ENCODE data around the gene ACY1.
A peak's percentile ranks its signal among the peaks of the same experiment; 100 is the strongest.

The ACY1 gene

GRCh38 chr3:51963951-51964451 lies 19.3 kb upstream of the ACY1 start:
- no peak for DNase-seq (ENCODE audit: low spot score)

- no peak for DNase-seq (ENCODE audit: low spot score)
These were observed 18.8 kb upstream of the ACY1 start for GRCh38 chr3:51964521-51964920.

- no peak for DNase-seq (ENCODE audit: low spot score)
These were observed 17.3 kb upstream of the ACY1 start for GRCh38 chr3:51966016-51966415.

GRCh38 chr3:51966486-51966885 lies 16.8 kb upstream of the ACY1 start:
- DNase-seq (ENCODE audit: low spot score), result no peak

GRCh38 chr3:51966922-51967383 lies 16.4 kb upstream of the ACY1 start:
- DNase-seq (ENCODE audit: low spot score), result peak; percentile 22

- DNase-seq (ENCODE audit: low spot score), result peak; percentile 93
These were observed 15.8 kb upstream of the ACY1 start, which contains the start of gene PCBP4 for GRCh38 chr3:51967384-51968169. PCBP4 (minus strand) TSS chr3:51967454; CDS start chr3:51961240, 6,214 bp downstream.

GRCh38 chr3:51968170-51968775 lies 15.1 kb upstream of the ACY1 start:
- peak; percentile 37 for DNase-seq (ENCODE audit: low spot score)

GRCh38 chr3:51968883-51969678 lies 14.3 kb upstream of the ACY1 start:
- no peak for DNase-seq (ENCODE audit: low spot score)

- DNase-seq (ENCODE audit: low spot score), result no peak
These were observed 13.5 kb upstream of the ACY1 start for GRCh38 chr3:51969841-51970240.

GRCh38 chr3:51970606-51971300 lies 12.6 kb upstream of the ACY1 start:
- DNase-seq (ENCODE audit: low spot score), result no peak

GRCh38 chr3:51971350-51971749 lies 12.0 kb upstream of the ACY1 start:
- DNase-seq (ENCODE audit: low spot score), result no peak

GRCh38 chr3:51974277-51974962 lies 8.9 kb upstream of the ACY1 start:
- peak; percentile 49 for DNase-seq (ENCODE audit: low spot score)

- peak; percentile 95 for DNase-seq (ENCODE audit: low spot score)
These were observed 8.1 kb upstream of the ACY1 start, which contains the start of gene ABHD14A for GRCh38 chr3:51974963-51975851. ABHD14A (plus strand) TSS chr3:51975064; CDS start chr3:51975136, 72 bp downstream.

- DNase-seq (ENCODE audit: low spot score), result peak; percentile 59
These were observed 7.3 kb upstream of the ACY1 start for GRCh38 chr3:51975852-51976549.

- DNase-seq (ENCODE audit: low spot score), result no peak
These were observed 5.7 kb upstream of the ACY1 start for GRCh38 chr3:51977446-51978142.

- no peak for DNase-seq (ENCODE audit: low spot score)
These were observed 5.2 kb upstream of the ACY1 start for GRCh38 chr3:51978143-51978502.

GRCh38 chr3:51980253-51980652 lies 3.1 kb upstream of the ACY1 start:
- no peak for DNase-seq (ENCODE audit: low spot score)

GRCh38 chr3:51982352-51982837 lies 940 bp upstream of the ACY1 start:
- DNase-seq (ENCODE audit: low spot score), result peak; percentile 50

All from GM03348 (cell line).